Suprapubic skin (tissue), 4 donors: Measurements from ENCODE around the gene TENT4A. TPM values are rescaled to one million over a fixed set of nuclear protein-coding genes. Genes with fewer than 3 reads are reported as not detected.

Experiments
- DNase-seq, 2 donors: peaks; one replicate each; pipeline ENCODE4 v3.0.0-alpha.2; 2019; ENCODE audit warnings: low spot score in 2 of 2
- H3K27ac ChIP-seq: fragments of 200-600 bp; sonication (generic); one replicate; pipeline ENCODE4 v1.5.1; 2019
- H3K27me3 ChIP-seq: fragments of 200-600 bp; sonication (generic); one replicate; pipeline ENCODE4 v1.5.1; 2019
- H3K36me3 ChIP-seq: fragments of 200-600 bp; sonication (generic); one replicate; pipeline ENCODE4 v1.5.1; 2019
- H3K4me1 ChIP-seq: fragments of 200-600 bp; sonication (generic); one replicate; pipeline ENCODE4 v1.5.1; 2019
- H3K4me3 ChIP-seq: fragments of 200-600 bp; sonication (generic); one replicate; pipeline ENCODE4 v1.5.1; 2019; ENCODE audit warnings: mild to moderate bottlenecking
- H3K9me3 ChIP-seq: fragments of 200-600 bp; sonication (generic); one replicate; pipeline ENCODE4 v1.5.1; 2019
- CTCF ChIP-seq, 2 donors: fragments of 200-600 bp in 1 of 2; fragments of 450-650 bp in 1 of 2; sonication (generic) in 1 of 2; IDR thresholded peaks; one replicate each; pipeline ENCODE4 v1.5.1; 2016 to 2019; ENCODE audit warnings: antibody characterized with exemption in 2 of 2, mild to moderate bottlenecking in 1 of 2, moderate library complexity in 1 of 2
- EP300 ChIP-seq: sonication (generic); formaldehyde crosslinking; IDR thresholded peaks from one replicate; pipeline ENCODE4 v1.6.1; 2017; ENCODE audit warnings: antibody characterized with exemption
- POLR2A ChIP-seq, 2 donors: fragments of 450-650 bp; IDR thresholded peaks; one replicate each; pipeline ENCODE4 v1.6.1; 2017; ENCODE audit warnings: antibody characterized with exemption in 2 of 2, mild to moderate bottlenecking in 2 of 2, moderate library complexity in 2 of 2
- POLR2AphosphoS5 ChIP-seq, 3 donors: sonication (generic); formaldehyde crosslinking; IDR thresholded peaks; one replicate each; pipeline ENCODE4 v1.6.1; 2017; ENCODE audit warnings: antibody characterized with exemption in 3 of 3
- WGBS: methylation state at CpG from one replicate; pipeline ENCODE4 v1.1.5; 2018; 5-methylcytosine and 5-hydroxymethylcytosine counted together
- total RNA-seq, 4 donors: library from RNA; depleted of rRNA; stranded (reverse); fragments of >200 nt; gene quantifications; one replicate each; pipeline ENCODE4 v1.1.0, GENCODE V29; 2016

TENT4A gene
- total RNA-seq, 4 donors from 2014 or later = 36.4 to 67.3 (median 42.4) TPM

DNA sequence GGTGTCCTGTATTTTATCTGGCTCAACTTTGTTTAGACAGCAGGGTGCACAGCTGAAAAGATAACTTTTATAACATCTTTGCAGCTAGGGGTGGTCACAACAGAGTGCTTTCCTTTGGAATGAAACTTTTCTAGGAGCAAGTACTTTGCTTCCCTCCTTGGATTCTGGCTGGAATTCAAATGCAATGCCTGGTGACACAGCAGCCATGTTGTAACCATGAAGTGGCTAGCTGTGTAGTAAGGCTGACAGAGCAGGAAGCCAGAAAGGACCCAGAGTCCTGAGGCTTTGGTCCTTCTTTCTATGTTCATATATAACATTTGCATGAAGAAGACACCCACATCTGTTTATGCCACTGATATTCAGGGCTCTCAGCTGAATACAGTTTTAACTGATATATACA is 48.1 kb downstream of the TENT4A start:
- TF ChIP-seq POLR2AphosphoS5 (IDR thresholded peaks at IDR 0.05) (no peak), EP300 (no peak), CTCF (IDR thresholded peaks at IDR 0.05) (no peak), POLR2A (IDR thresholded peaks at IDR 0.05) (no peak)

DNA sequence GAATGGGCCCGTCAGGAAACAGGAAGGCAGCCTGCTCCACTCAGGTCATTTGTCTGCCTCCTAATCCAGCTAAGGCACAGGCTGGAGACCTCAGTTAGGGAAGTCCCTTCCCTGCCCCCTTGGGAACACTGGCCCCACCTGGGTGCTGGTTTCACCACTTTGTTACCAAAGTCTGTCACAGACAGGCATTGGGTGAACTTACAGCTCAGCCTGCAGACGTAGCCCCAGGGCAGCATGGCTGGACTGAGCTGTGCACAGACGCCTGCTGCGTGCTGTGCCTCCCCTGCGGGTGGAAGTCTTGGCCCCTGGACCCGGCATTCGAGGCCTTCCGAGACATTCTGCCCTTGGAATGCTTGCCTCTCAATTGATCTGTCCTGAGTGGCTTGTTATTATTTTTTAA is 48.9 kb downstream of the TENT4A start:
- peak in 1 of 2 donors; percentile 27 for DNase-seq
- Histone ChIP-seq H3K27ac (no peak overlapping the region), H3K36me3 (peaks cover 20% of the 10 kb centered on the region), H3K27me3 (no peaks in the 10 kb centered on the region), H3K4me3 (no peak overlapping the region), H3K4me1 (peaks cover 19% of the 10 kb centered on the region), H3K9me3 (no peaks in the 10 kb centered on the region)
- TF ChIP-seq CTCF (IDR thresholded peaks at IDR 0.05) (no peak), EP300 (no peak), POLR2AphosphoS5 (IDR thresholded peaks at IDR 0.05) (no peak), POLR2A (IDR thresholded peaks at IDR 0.05) (no peak)
- WGBS = 89% methylated on average over 8 of the region's 8 CpGs

More for the DNA sequence above, 48.1 kb downstream of the TENT4A start:
- Histone ChIP-seq H3K4me1 (peaks cover 11% of the 10 kb centered on the region), H3K27ac (no peak overlapping the region), H3K36me3 (peaks cover 28% of the 10 kb centered on the region), H3K9me3 (no peaks in the 10 kb centered on the region), H3K4me3 (no peak overlapping the region), H3K27me3 (no peaks in the 10 kb centered on the region)
- DNase-seq = peak in 1 of 2 donors; percentile 2

DNA sequence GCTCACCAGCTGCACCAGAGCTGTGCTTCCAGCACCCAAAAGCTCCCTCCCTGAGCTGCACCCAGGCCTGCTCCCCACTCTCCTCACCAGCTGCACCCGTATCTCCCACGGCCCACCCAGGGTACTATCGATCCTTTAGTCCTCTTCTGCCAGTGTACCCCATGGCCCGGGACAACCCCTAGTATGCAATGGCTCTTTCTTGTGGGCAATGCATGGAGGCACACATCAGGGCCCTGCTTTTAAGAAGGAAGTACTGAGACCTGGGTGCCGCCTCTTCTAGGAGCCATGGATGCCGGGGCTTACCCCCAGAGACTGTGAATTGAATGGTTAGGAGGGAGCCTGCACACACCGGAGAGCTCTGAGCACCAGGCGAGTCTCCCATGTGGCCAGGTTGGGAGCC is 49.5 kb downstream of the TENT4A start:
- peak in 1 of 2 donors; percentile 45 for DNase-seq
- H3K4me3 ChIP-seq = no peak overlapping the region
- peaks cover 24% of the 10 kb centered on the region for H3K4me1 ChIP-seq
- H3K36me3 ChIP-seq = peaks cover 14% of the 10 kb centered on the region
- no peaks in the 10 kb centered on the region for H3K27me3 ChIP-seq
- no peak overlapping the region for H3K27ac ChIP-seq
- no peaks in the 10 kb centered on the region for H3K9me3 ChIP-seq
- WGBS = 94% methylated on average over 8 of the region's 8 CpGs
- no peak for TF ChIP-seq EP300
- no peak for TF ChIP-seq CTCF (IDR thresholded peaks at IDR 0.05)
- TF ChIP-seq POLR2A (IDR thresholded peaks at IDR 0.05) = no peak
- no peak for TF ChIP-seq POLR2AphosphoS5 (IDR thresholded peaks at IDR 0.05)

DNA sequence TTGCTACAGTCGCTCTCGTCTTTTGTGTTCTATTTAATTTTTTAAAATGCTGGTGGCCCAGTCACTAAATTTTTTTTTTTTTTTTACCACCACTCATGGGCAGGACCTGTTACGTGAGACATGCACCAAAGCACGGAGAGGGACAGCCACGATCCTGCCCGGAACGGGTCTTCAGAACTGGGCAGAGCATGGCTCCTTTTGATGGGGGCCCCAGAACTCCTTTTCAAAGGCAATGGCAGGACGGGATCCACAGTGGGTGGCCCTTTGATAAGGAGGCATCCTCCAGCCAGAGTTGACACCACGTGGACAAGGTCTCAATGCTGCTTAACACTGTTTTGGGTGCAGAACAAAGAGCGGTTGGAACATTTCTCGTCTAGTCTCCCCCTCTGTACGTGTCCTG is 50.0 kb downstream of the TENT4A start:
- Histone ChIP-seq H3K4me1 (peaks cover 25% of the 10 kb centered on the region), H3K27ac (no peak overlapping the region), H3K4me3 (no peak overlapping the region), H3K36me3 (peaks cover 9% of the 10 kb centered on the region), H3K27me3 (no peaks in the 10 kb centered on the region), H3K9me3 (no peaks in the 10 kb centered on the region)
- WGBS = 91% methylated on average over 12 of the region's 12 CpGs
- peak in 1 of 2 donors; percentile 32 for DNase-seq
- no peak for TF ChIP-seq POLR2A (IDR thresholded peaks at IDR 0.05)
- no peak for TF ChIP-seq CTCF (IDR thresholded peaks at IDR 0.05)
- no peak for TF ChIP-seq EP300
- TF ChIP-seq POLR2AphosphoS5 (IDR thresholded peaks at IDR 0.05) = no peak

DNA sequence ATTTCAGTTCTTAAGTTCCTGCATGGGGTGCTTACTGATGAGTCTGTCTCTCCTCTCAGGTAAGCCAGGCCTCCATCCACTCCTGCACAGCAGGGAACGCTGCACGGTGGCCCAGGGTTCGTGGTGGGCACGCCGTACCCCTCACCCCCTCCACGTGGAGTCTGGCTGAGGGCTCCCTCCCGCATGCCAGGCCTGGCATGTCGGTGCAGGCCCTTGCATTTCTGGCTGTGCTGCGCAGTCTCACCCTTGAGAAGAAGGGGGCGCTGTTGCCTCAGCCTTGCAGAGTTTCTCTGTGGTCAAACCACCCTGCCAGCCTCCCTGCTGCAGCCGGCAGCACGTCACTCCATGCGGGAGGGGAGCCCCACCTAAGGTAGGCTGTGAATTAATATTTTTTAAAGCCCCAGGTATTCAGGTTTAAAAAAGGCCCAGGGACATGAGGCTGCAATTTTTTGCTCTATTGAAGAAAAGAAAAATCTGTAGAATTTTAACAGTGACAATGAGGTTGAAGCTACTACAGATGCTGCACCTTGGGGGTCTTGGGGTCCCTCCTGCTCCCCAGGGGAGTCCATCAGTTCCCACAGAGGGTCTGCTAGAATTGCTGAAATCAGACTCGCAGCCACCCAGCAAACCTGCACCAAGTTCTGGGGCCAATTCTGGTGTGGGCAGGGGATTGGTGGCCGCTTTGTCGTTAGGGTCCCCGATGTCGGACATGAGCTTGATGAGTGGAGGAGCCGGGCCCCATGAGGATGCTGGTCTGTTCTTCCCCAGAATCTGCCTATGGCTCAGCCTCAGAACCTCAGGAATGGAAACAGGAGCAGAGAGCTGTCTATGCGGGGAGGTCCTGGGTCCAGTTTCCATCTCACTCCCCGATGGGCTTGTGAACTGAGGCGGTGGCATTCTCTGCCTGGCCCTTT is 52.6 kb downstream of the TENT4A start:
- 34% methylated on average over 15 of the region's 22 CpGs for WGBS
- TF ChIP-seq CTCF (IDR thresholded peaks at IDR 0.05) (peak; percentile 72 to 86), EP300 (no peak), POLR2AphosphoS5 (IDR thresholded peaks at IDR 0.05) (no peak), POLR2A (IDR thresholded peaks at IDR 0.05) (no peak)
- peak overlapping the region; percentile 1 for H3K4me3 ChIP-seq
- no peaks in the 10 kb centered on the region for H3K36me3 ChIP-seq
- peak in 1 of 2 donors; percentile 85 for DNase-seq
- no peaks in the 10 kb centered on the region for H3K27me3 ChIP-seq
- peaks cover 25% of the 10 kb centered on the region for H3K4me1 ChIP-seq
- H3K27ac ChIP-seq = no peak overlapping the region
- no peaks in the 10 kb centered on the region for H3K9me3 ChIP-seq
